Fibroblast of mammary gland (primary cell): ENCODE data around the gene PNPLA8.

Experiments used
- DNase-seq: peaks from one replicate; pipeline ENCODE4 v3.0.0-alpha.2; 2010; ENCODE audit warnings: low read depth
- H3K4me3 ChIP-seq: 2 replicates; pipeline ENCODE4 v1.5.1; 2011; ENCODE audit warnings: low read depth, mild to moderate bottlenecking, low read length, moderate library complexity; ENCODE audit not compliant: control insufficient read depth
- CTCF ChIP-seq: conservative IDR thresholded peaks from 2 replicates; pipeline ENCODE4 v1.5.1; 2011; ENCODE audit warnings: low read depth, low read length, inconsistent platforms; ENCODE audit not compliant: control insufficient read depth, insufficient read depth

Gene PNPLA8

GRCh38 chr7:108492742-108493141 lies 33.2 kb downstream of the PNPLA8 start:
- no peak for DNase-seq
- TF ChIP-seq CTCF = no peak
- H3K4me3 ChIP-seq = no peak overlapping the region

GRCh38 chr7:108488768-108489538 lies 37.0 kb downstream of the PNPLA8 start:
- H3K4me3 ChIP-seq = no peak overlapping the region
- no peak for DNase-seq
- TF ChIP-seq CTCF = no peak

- TF ChIP-seq CTCF = no peak
- H3K4me3 ChIP-seq = no peak overlapping the region
- no peak for DNase-seq
Measured at GRCh38 chr7:108487646-108488045, 38.3 kb downstream of the PNPLA8 start.

GRCh38 chr7:108486291-108486966 lies 39.5 kb downstream of the PNPLA8 start:
- TF ChIP-seq CTCF = no peak
- no peak overlapping the region for H3K4me3 ChIP-seq
- peak; percentile 10 for DNase-seq

- TF ChIP-seq CTCF = no peak
- no peak overlapping the region for H3K4me3 ChIP-seq
- DNase-seq = no peak
Measured at GRCh38 chr7:108484137-108484536, 41.8 kb downstream of the PNPLA8 start.

GRCh38 chr7:108480311-108480710 lies 45.6 kb downstream of the PNPLA8 start:
- no peak for DNase-seq
- no peak overlapping the region for H3K4me3 ChIP-seq
- TF ChIP-seq CTCF = no peak
